ENCODE measurements around the gene KRT86.

Gene KRT86

GRCh38 chr12:52335598-52336262 is 61.3 kb downstream of the KRT86 start:
- Histone ChIP-seq H3K36me3 (ENCODE audit: control insufficient read depth, low read length) (no peaks in the 10 kb centered on the region), H3K27ac (ENCODE audit: low read depth, low read length) (no peak overlapping the region), H3K4me1 (ENCODE audit: control insufficient read depth, low read length) (no peaks in the 10 kb centered on the region), H3K4me3 (ENCODE audit: low read length) (no peak overlapping the region), H3K4me2 (ENCODE audit: low read length) (no peak overlapping the region), H3K9me3 (ENCODE audit: control insufficient read depth, insufficient read depth, low read length) (no peaks in the 10 kb centered on the region), H3K9me2 (replicated peaks; ENCODE audit: control insufficient read depth, low read length) (no peaks in the 10 kb centered on the region), H3K79me2 (ENCODE audit: control insufficient read depth, low read length) (no peaks in the 10 kb centered on the region), H3F3A (ENCODE audit: control insufficient read depth, insufficient read depth) (no peaks in the 10 kb centered on the region), H4K20me1 (ENCODE audit: control insufficient read depth, insufficient read depth, low read depth, low read length) (no peaks in the 10 kb centered on the region), H3K27me3 (ENCODE audit: control insufficient read depth, low read length) (peaks cover 15% of the 10 kb centered on the region)
- TF ChIP-seq, protein P1, sequence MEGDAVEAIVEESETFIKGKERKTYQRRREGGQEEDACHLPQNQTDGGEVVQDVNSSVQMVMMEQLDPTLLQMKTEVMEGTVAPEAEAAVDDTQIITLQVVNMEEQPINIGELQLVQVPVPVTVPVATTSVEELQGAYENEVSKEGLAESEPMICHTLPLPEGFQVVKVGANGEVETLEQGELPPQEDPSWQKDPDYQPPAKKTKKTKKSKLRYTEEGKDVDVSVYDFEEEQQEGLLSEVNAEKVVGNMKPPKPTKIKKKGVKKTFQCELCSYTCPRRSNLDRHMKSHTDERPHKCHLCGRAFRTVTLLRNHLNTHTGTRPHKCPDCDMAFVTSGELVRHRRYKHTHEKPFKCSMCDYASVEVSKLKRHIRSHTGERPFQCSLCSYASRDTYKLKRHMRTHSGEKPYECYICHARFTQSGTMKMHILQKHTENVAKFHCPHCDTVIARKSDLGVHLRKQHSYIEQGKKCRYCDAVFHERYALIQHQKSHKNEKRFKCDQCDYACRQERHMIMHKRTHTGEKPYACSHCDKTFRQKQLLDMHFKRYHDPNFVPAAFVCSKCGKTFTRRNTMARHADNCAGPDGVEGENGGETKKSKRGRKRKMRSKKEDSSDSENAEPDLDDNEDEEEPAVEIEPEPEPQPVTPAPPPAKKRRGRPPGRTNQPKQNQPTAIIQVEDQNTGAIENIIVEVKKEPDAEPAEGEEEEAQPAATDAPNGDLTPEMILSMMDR (IDR thresholded peaks at IDR 0.05; ENCODE audit: low read depth, low read length, poor library complexity, severe bottlenecking): no peak
- no peak for TF ChIP-seq EZH2phosphoT487 (IDR thresholded peaks at IDR 0.05; ENCODE audit: borderline replicate concordance, low read length)

DNA sequence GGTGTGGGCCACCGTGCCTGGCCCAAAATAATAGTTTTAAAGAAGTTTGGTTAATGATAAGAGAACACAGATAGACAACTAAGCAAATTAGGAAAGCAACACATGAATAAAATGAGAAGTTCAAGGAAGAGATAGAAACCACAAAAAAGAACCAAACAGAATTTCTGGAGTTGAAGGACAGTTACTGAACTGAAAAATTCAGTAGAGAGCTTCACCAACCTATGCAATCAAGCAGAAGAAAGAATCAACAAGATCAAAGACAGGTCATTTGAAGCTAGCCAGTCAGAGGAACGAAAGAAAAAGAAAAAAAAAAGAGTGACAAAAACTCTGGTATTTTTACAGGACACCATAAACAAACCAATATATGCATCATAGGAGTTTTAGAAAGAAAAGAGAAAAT is 62.2 kb downstream of the KRT86 start:
- Histone ChIP-seq H3K36me3 (ENCODE audit: control insufficient read depth, low read length) (no peaks in the 10 kb centered on the region), H3K27ac (ENCODE audit: low read depth, low read length) (no peak overlapping the region), H3K27me3 (ENCODE audit: control insufficient read depth, low read length) (peaks cover 15% of the 10 kb centered on the region), H3K4me2 (ENCODE audit: low read length) (no peak overlapping the region), H3K4me3 (ENCODE audit: low read length) (no peak overlapping the region), H3K9me2 (replicated peaks; ENCODE audit: control insufficient read depth, low read length) (no peaks in the 10 kb centered on the region), H3K9me3 (ENCODE audit: control insufficient read depth, insufficient read depth, low read length) (no peaks in the 10 kb centered on the region), H4K20me1 (ENCODE audit: control insufficient read depth, insufficient read depth, low read depth, low read length) (no peaks in the 10 kb centered on the region), H3K79me2 (ENCODE audit: control insufficient read depth, low read length) (no peaks in the 10 kb centered on the region), H3K4me1 (ENCODE audit: control insufficient read depth, low read length) (no peaks in the 10 kb centered on the region), H3F3A (ENCODE audit: control insufficient read depth, insufficient read depth) (no peaks in the 10 kb centered on the region)
- no peak for TF ChIP-seq EZH2phosphoT487 (IDR thresholded peaks at IDR 0.05; ENCODE audit: borderline replicate concordance, low read length)
- TF ChIP-seq, protein P1 (IDR thresholded peaks at IDR 0.05; ENCODE audit: low read depth, low read length, poor library complexity, severe bottlenecking): no peak

DNA sequence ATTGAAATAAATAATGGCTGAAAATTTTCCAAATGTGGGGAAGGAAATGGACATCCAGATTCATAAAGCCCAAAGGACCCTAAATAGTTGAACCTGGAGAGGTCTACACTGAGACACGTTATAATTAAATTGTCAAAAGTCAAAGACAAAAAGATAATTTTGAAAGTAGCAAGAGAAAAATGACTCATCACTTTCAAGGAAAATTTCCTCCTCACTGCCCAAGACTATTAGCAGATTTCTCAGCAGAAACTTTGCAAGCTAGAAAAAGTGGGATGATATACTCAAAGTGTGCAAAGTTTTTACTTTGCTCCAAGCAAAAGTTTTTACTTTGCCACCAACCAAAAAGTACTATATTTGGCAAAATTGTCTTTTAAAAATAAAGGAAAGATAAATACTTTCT is 62.6 kb downstream of the KRT86 start:
- no peak overlapping the region for H3K27ac ChIP-seq (ENCODE audit: low read depth, low read length)
- no peaks in the 10 kb centered on the region for H3K36me3 ChIP-seq (ENCODE audit: control insufficient read depth, low read length)
- H3F3A ChIP-seq (ENCODE audit: control insufficient read depth, insufficient read depth): no peaks in the 10 kb centered on the region
- H3K79me2 ChIP-seq (ENCODE audit: control insufficient read depth, low read length): no peaks in the 10 kb centered on the region
- peaks cover 15% of the 10 kb centered on the region for H3K27me3 ChIP-seq (ENCODE audit: control insufficient read depth, low read length)
- H3K4me3 ChIP-seq (ENCODE audit: low read length): no peak overlapping the region
- no peaks in the 10 kb centered on the region for H3K4me1 ChIP-seq (ENCODE audit: control insufficient read depth, low read length)
- no peak for TF ChIP-seq EZH2phosphoT487 (IDR thresholded peaks at IDR 0.05; ENCODE audit: borderline replicate concordance, low read length)
- TF ChIP-seq, protein P1 (IDR thresholded peaks at IDR 0.05; ENCODE audit: low read depth, low read length, poor library complexity, severe bottlenecking): no peak
- H3K9me3 ChIP-seq (ENCODE audit: control insufficient read depth, insufficient read depth, low read length): no peaks in the 10 kb centered on the region
- H3K4me2 ChIP-seq (ENCODE audit: low read length): no peak overlapping the region
- no peaks in the 10 kb centered on the region for H3K9me2 ChIP-seq (replicated peaks; ENCODE audit: control insufficient read depth, low read length)
- no peaks in the 10 kb centered on the region for H4K20me1 ChIP-seq (ENCODE audit: control insufficient read depth, insufficient read depth, low read depth, low read length)
